NCI-H1436 (cell line): ENCODE measurements around the gene SLC4A8.

ENCODE experiments used
- DNase-seq: peaks from one replicate; lab custom pipeline; 2025; lab: John Stamatoyannopoulos, UW

The SLC4A8 gene

DNA sequence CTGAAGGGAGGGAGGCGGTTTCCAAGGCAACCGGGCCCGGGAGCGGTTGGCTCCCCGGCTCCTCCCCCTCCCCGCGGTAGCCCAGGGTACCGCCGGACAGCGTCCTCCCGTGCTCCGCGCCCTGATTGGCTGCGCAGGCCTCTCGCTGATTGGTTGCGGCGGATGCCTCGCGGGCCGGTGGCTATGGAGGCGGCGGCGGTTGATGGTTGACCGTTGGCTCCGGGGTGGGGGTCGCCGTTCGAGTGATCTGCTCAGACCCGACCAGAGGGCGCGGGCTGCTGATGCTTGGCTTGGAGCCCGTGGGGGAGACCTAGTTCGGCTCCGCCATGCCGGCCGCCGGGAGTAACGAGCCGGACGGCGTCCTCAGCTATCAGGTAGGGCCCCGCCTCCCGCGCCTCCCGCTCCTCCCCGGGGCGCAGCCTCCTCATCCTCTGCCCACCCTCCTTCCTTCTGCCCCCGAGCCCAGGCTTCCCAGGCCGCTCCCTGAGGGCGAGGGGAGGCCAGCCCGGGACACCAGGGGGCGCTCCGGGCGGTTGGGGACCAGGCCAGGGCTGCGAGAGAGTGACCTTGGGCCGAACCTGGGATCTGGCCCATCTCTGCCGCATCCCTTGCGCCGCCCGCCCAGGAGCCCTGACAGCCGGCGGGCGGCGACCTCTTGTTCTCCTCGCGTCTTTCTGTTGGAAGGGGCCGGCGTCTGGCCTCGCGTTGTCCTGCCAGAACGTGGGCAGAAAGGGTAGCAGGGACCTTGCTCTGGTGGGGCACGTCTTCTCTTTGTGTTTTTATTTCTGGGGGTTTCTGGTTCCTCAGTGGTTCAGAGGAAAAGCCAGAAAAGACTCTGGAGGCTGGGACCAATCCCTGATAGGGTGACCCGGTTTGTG is at the start of gene SLC4A8:
TSS of gene SLC4A8 (plus strand) at position 170 of the 878 bp plus-strand sequence. CDS start at position 327, 157 bp downstream.
- DNase-seq: peak; percentile 97

DNA sequence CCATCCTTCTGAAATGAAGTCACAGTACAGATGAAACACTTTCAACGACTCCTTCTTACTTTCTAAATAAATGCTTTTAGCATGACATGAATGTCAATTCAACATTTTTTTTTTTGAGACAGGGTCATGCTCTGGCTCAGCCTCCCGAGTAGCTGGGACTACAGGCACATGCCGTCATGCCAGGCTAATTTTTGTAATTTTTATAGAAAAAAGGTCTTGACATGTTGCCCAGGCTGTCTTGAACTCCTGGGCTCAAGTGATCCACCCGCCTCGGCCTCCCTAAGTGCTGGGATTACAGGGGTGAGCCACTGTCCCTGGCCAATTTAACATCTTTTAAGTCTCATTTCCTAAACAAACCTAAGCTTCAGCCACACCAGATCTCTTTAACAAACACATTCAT is 49.8 kb upstream of the SLC4A8 start:
- no peak for DNase-seq

DNA sequence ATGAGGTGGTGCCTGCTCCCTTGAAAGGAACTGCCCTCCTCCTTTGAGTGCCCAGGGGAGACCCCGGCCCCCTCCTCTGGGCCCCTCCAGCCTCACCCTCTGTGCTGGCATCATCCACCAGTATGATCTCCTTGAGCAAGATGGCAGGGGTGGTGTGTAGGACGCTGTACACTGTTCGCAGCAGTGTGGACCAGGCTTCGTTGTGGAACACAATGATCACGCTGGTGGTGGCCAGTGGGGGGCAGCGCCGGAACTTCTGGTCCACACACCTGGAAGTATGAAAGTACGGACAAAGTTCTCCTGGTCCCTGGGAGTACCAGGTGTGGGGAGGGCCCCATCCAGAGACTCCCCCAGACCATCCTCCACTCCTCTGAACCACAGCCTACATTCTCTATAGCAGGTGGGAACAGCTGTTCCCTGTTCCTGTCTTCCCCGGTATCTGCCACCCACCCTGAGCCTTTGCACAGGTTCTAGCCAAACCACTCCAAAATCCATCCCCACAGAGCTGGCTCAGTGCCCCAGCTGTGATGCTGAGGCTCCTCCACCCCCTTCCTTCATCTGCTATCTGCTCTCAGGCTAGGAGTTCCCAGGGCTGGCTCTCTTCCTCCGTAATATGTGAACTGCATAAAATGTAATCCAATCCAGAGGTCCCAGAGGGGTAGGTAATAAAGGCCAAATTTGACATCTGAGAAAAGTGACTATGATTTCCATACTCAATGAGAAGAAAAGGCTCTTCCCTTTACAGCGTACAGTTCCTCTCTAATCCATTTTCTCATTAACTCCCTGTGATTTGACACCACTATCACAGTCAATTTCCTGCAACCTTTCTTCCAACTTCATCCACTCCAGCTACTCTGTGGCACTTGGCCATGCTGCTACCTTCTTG is 47.3 kb upstream of the SLC4A8 start:
- DNase-seq: peak; percentile 80

DNA sequence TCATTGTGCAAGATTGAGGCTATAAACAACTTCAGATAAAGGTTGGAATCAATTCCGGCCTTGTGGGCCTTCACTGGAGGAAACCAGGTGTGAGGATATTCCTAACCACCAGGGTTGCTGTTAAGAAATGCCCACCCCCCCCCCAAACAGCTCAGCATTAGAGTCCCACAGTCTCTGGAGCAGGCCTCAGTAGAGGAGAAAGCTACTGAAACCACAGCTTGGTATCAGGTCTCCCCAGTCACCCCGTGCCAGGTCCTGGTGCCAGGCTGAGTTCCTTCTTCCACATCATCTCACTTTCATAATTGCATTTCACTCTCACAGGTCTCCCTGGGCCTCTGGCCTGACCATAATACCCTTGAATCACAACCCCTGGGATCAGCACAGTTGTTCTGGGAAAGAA is 45.9 kb upstream of the SLC4A8 start:
- no peak for DNase-seq

DNA sequence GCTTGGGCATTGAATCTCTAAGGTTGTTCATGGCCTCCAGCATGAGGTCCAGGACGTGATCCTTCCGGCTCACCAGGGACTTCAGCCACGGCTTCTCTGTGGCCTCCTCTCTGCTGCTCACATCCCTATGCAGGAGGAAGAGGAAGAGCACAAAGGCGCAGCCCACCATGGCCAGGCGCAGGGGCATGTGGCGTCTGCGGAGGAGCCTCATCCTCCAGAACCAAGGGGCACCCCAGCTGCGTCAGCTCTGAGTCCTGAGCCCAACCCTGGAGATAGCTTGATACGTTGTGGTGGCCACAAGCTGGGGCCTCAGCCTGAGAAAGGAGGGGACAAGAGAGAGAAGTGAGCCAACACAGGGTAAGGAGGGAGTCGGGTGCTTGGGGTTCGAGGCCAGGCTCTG is 45.1 kb upstream of the SLC4A8 start:
- DNase-seq: no peak

DNA sequence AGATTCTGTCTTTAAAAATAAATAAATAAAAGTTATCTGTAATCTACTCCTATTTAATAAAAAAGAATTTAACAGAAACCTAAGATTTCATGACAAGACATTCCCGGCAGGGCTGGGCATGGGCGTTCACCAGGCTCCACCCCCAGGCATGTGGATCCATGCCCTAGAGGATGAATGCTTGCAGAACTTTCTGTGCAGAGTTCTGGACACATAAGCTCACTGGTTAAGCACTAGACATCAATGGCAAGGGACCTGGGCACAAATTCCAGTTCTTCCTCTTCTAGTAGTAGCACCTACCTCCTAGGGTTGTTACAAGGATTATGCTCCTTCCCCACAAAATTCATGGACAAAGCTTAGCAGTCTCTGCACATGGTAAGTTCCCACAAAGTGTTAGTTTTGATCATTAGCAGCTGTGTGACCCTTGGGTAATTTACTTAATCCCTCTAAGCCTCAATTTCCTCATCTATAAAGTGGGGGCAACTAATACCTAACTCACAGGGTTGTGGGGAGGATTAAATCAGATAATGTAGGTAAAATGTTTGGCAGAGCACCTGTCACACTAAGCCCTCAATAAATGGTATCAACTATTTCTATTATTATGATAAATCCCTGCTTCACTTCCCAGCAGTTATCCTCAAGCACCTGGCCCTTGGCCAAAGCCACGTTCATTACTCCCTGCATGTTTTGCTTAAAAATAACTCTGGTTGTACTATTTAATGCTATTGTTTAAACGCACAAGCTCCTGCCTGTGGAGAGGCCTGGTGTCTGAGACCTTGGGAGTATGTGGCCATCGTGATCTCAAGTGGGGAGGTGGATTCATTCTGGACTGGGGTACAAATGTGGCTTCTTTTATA is 43.2 kb upstream of the SLC4A8 start:
- DNase-seq: no peak

DNA sequence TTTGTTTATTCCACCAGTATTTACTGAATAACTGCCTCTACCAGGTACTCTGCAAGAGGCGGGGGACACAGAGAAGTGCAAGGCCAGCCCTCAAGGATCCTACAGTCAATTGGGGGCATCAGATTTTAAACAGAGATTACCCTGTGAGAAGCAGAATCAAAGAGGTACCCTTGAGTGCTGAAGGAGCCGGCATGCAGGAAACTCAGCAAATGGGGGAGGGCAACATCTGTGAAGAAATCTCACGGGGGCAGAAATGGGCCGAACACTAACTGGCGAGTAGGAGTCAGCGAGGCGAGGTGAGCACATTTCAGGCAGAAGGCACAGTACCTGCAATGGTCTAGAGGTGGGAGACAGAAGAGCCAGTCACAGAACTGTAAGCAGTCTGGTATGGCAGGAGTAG is 42.5 kb upstream of the SLC4A8 start:
- no peak for DNase-seq

DNA sequence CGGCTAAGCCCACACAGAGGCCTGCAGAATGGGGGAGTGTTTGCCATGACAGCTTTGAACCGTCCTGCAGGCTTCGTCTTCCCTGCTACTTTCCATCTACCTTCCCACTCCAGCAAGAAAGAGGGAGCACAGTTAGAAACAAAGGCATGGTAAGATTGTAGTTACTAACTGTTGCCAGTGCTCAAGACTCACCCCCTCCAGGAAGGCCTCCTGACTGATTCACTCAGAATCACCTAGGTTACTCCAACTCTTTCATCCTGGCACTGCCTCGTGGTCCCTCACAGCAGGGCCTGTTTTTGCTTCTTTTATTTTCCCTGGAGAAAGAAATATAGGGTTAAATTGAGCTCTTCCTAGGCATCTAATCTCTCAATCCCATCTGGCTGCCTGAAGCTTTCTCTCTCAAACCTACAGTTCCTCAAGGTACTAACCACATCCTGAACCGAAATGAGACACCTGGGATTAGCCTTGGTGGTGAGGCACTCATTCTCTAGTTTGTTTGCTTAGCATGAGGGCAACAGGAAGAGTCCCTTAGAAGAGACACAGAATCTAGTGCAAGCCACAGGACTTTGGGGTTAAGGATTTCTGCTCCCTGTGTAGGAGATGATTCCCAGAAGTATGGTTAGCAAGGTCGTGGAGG is 41.2 kb upstream of the SLC4A8 start:
- DNase-seq: no peak

DNA sequence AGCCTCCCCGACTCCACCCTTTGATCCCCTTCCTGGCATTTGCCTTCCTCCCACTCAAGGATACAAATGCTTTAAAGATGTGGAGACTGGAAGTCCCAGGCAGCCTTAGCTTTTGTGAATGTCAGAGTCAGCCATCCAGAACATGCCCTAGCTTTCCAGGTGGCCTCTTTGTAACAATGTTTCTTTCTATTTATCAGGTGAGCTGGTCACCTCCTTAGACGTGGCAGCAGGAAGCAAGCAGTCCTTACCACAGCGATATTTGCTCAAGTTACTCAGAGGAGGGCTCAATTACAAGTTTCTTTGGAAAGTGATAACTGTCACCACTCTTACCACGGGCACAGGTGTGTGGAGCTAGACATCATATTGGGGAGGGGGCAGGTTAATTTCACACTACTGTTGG is 38.3 kb upstream of the SLC4A8 start:
- DNase-seq: no peak

DNA sequence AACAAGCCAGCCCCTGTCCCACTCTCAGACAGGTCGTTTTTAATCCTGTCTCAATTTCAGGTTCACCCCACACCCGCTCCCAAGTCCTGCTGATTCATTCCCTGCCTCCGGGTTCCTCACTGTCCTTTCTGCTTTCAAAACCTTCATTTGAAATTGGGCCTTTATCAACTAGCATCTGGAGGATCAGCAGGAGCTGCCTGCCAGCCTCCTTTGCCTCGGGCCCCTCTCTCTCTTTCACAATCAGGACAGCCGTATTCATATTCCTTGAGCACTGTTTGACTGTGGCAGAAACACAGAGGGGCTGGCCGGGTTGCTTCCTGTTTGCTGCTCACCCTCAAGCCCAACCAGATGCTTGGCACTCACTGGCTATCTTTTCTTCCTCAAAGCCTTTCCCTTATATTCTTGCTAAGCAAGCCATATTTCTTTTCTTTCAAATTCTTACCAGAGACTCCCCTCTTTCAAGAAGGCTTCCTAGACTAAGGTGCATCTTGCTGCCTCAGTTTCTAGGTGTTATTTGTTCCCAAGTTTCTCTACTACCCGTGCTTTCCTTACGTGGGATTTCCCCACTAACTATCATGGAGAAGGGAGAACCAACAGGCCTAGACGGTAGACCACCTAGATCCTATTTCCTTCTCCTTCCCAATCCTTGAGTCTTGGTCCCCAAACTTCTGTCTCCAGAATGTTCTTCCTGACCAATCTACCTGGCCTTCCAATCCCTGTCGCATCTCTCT is 36.4 kb upstream of the SLC4A8 start:
- DNase-seq: no peak

DNA sequence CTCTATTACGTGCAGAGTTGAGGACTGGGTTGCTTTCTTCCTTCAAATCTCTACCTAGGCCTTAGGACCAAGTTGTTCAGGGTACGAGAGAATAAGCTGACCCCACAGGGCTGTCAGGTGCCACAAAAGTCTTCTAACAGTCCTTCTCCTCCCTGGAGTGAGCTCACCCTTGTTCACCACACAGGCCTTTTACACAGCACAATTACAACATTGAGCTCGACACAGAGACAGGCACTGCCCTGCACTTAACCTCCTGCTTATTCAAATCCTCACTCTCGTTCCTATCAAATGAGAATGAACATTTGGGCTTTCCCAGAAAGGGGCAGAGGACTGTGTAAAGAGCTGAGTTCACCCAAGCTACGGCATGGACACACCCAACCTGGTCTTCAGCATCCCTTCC is 35.8 kb upstream of the SLC4A8 start:
- DNase-seq: no peak

DNA sequence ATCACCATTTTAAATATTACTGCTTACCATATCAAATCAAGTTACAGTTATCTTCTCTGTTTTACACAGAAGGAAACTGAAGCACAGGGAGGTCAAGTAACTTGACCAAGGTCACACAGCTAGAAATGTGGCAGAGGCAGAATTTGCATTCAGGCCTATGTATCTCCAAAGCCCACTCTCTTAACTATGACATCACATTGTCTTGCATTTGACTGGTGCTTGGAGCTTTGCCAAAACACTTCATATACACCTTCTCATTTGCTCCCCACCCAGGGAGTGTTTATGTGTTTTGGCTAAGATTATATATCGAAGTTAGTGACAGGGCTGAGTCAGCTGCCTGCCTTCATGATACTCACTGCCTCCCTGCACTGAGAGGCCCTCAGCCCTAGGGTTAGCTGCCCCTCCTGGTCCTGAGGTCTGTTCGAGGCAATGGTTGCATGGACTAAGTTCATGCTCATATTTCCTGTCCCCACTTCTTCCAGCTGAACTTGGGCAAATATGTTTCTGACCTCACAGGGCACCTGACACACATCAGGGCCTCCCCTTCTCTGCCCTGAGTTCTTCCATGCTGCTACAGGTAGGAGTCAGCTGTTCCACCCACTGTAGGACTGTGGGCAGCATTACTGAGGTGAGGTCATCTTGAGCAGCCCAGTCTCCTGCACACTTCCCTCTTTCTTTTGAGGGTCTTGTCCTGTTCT is 35.2 kb upstream of the SLC4A8 start:
- no peak for DNase-seq

DNA sequence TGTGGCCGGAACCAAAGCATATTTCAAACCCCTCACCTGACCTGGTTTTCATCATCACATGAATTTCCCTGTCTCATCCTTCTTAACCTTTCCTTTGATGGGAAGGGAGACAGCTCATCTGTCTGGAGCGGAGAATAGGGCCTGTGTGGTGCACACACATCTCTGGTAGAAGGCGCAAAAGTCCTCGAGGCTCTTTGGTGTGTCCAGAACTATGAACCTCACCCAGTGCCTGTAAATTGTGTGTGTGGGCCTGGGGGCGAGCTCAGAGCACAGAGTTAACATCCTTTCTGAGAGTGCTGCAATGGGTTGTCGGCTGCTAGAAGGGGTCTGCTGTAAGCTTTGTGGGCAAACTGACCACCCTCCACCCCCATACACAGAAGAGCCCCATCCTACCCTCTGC is 34.2 kb upstream of the SLC4A8 start:
- no peak for DNase-seq

DNA sequence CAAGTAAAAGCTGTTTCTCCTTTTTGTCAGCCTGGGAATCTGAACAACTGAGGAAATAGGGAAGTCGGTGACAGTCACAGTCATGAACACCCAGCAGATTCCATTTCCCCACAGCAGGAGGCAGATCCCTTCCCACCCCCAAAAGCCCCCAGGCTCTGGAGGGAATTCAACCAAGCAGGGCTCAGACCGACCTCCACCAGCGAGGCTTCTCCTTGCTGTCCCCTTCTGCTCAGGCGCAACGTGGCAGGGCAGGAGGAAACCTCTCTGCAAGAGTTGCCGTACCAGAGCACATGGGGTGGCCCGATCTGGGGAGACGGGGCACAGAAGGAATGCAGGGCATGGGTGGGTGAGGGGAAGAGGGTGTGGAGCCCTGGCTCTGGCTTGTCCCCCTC is 33.7 kb upstream of the SLC4A8 start:
- no peak for DNase-seq

DNA sequence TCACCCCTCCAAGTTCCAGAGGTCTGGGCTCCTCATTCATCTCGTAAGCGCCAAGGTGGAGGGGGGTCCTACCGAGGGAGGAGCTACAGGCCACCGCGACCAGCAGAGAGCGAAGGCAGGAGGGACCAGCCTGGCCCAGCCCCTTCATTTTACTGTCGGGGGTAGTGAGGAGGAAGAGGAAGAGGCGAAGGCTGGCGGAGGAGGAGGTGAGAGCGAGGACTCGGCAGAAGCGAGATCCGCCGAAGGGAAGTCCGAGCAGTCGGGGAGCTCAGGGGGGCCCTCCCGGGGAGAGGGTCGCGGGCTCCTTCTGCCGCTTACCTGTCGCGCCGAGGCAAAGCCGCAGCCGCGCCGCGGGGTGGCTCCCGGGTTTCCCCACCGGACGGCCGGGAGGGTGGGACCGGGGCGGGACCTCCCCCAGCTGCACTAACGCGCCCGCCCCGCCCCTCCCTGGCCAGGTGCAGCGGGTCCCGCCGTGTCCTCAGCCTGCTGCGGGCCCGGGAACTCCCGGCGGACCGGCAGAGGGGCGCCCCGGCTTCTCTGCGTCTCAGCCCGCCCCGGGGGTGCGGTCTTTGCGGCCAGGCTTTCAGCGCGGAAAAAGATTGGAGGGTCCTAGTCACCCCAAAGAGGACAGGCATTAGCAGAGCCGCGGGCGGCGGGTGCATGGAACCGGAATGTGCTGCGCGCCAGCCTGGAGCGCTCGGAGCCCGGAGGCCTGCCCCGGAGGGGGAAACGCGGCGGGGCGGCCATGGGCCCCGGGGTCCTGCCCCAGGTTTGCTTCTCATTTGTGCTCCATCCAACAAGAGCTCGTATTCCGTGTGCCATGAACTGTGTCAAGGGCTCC is 33.1 kb upstream of the SLC4A8 start, which contains the start of gene GALNT6:
TSS of gene GALNT6 (minus strand) at position 124 of the 841 bp plus-strand sequence. CDS start 11,625 bp downstream, outside the sequence.
- DNase-seq: no peak

DNA sequence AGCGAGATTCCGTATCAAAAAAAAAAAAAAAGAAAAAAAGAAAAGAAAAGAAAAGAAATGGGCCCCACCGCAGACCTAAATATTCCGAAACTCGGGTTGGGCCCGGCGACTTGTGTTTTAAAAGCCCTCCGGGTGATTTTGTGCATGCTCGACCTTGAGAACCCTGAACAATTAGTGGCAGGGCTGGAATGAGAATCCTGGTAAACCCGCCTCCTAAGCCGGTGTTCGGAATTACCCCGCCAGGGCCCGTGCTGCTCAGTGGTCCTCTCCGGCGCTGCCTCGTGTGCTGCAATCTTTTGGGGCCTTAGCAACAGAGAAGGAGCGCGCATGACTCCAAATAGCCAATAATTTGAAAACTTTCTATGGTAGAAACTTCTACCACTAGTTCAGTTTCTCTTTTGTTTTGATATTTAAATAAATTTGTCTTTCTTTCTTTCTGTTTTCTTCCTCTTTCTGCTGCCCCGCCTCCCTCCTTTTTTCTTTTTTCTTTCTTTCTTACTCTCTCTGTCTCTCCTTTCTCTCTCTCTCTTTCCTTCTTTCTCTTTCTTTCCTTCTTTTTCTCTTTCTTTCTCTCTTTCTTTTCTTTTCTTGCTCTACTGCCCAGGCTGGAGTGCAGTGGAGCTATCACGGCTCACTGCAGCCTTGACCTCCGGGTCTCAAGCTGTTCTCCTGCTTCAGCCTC is 31.9 kb upstream of the SLC4A8 start:
- DNase-seq: no peak

DNA sequence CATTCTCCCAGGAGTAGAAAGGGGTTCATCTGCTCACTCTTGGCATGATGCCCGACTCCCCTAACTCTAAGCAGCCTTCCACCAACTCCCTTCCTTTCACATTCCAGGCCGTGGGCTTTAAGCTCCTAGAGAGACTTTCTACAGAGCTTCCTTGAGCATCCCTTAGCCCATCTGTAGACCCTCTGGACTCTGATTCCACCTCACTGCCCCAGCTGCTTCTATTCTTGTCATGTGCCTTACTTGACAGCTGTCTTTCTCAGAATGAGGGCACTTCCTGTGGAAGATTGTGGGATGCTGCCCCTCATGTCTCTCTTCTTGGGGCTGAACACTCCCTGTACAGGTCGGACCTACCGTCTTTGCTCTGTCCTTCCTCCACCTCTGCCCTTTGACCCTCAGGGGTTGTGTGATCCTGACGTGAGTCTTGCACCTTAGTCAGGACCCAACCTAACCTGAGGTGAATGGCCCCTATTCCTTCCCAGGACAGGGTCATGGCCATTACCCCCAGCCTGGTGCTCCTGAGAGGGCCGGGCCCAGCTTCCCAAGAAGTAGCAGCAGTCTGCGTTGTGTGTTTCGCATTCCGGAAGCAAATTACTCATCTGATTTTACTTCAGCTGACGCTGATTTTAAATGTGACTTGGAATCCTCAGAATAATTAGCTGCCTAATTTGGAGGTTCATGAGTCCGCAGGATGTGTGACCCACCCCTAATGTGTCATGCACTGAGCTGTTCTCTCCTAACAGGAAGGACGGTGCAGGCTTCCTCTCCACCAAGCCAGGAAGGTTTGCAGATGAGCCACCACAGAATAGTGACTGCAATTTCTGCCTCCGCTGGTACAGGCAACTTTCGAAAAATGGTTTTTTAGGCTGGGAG is 30.7 kb upstream of the SLC4A8 start:
- no peak for DNase-seq
